H9 (cell line): ENCODE results near the gene PLEKHO1. TPM values are rescaled to one million over a fixed set of nuclear protein-coding genes. Genes with fewer than 3 reads are reported as not detected.

Source experiments
- DNase-seq: peaks from one replicate; pipeline ENCODE4 v3.0.0-alpha.2; 2017
- H2AFZ ChIP-seq: one replicate; pipeline ENCODE4 v1.6.1; 2013; ENCODE audit warnings: mild to moderate bottlenecking, low read length, control low read depth, moderate library complexity
- H2AK5ac ChIP-seq: 2 replicates; pipeline ENCODE4 v1.6.1; 2013; ENCODE audit warnings: low read length, control low read depth, mixed read lengths; ENCODE audit not compliant: insufficient read length
- H2BK120ac ChIP-seq: one replicate; pipeline ENCODE4 v1.6.1; 2013; ENCODE audit warnings: low read depth, mild to moderate bottlenecking, low read length, control low read depth, inconsistent platforms; ENCODE audit not compliant: poor library complexity, severe bottlenecking
- H2BK12ac ChIP-seq: 2 replicates; pipeline ENCODE4 v1.6.1; 2013; ENCODE audit warnings: low read length, control low read depth, mixed read lengths, low read depth; ENCODE audit not compliant: insufficient read length
- H2BK15ac ChIP-seq: 2 replicates; pipeline ENCODE4 v1.6.1; 2013; ENCODE audit warnings: low read depth, low read length, control low read depth
- H2BK20ac ChIP-seq: one replicate; pipeline ENCODE4 v1.6.1; 2013; ENCODE audit warnings: low read depth, mild to moderate bottlenecking, low read length, control low read depth, inconsistent platforms; ENCODE audit not compliant: poor library complexity, severe bottlenecking
- H2BK5ac ChIP-seq: 2 replicates; pipeline ENCODE4 v1.6.1; 2013; ENCODE audit warnings: low read length, control low read depth, mixed read lengths; ENCODE audit not compliant: insufficient read length
- H3K14ac ChIP-seq: 2 replicates; pipeline ENCODE4 v1.6.1; 2013; ENCODE audit warnings: low read length, control low read depth; ENCODE audit not compliant: insufficient read depth
- H3K18ac ChIP-seq: 2 replicates; pipeline ENCODE4 v1.6.1; 2013; ENCODE audit warnings: low read depth, mild to moderate bottlenecking, mixed read lengths, low read length, control low read depth; ENCODE audit not compliant: insufficient read length
- H3K23ac ChIP-seq: 2 replicates; pipeline ENCODE4 v1.6.1; 2013; ENCODE audit warnings: low read length, control low read depth, mixed read lengths, low read depth; ENCODE audit not compliant: insufficient read length
- H3K23me2 ChIP-seq: 2 replicates; pipeline ENCODE4 v1.6.1; 2013; ENCODE audit warnings: low read depth, mild to moderate bottlenecking, mixed read lengths, low read length, control low read depth; ENCODE audit not compliant: insufficient read length, poor library complexity, severe bottlenecking
- H3K27ac ChIP-seq: 2 replicates; pipeline ENCODE4 v1.5.1; 2013; ENCODE audit warnings: low read length, control low read depth, mixed read lengths, low read depth; ENCODE audit not compliant: insufficient read length
- H3K27me3 ChIP-seq: 2 replicates; pipeline ENCODE4 v1.6.1; 2013; ENCODE audit warnings: low read length, control low read depth, inconsistent platforms; ENCODE audit not compliant: insufficient read depth
- H3K4ac ChIP-seq: 2 replicates; pipeline ENCODE4 v1.6.1; 2013; ENCODE audit warnings: low read depth, mild to moderate bottlenecking, control low read depth, inconsistent platforms, low read length, moderate library complexity
- H3K4me1 ChIP-seq: 2 replicates; pipeline ENCODE4 v1.6.1; 2013; ENCODE audit warnings: low read length, control low read depth, inconsistent platforms; ENCODE audit not compliant: insufficient read depth
- H3K4me2 ChIP-seq: 2 replicates; pipeline ENCODE4 v1.6.1; 2013; ENCODE audit warnings: low read length, control low read depth, mixed read lengths; ENCODE audit not compliant: insufficient read length, insufficient read depth
- H3K56ac ChIP-seq: 2 replicates; pipeline ENCODE4 v1.6.1; 2013; ENCODE audit warnings: low read depth, mild to moderate bottlenecking, mixed read lengths, low read length, control low read depth; ENCODE audit not compliant: insufficient read length
- H3K79me1 ChIP-seq: 2 replicates; pipeline ENCODE4 v1.6.1; 2013; ENCODE audit warnings: low read depth, mild to moderate bottlenecking, moderate library complexity, low read length, control low read depth, inconsistent platforms; ENCODE audit not compliant: insufficient read depth, poor library complexity, severe bottlenecking
- H3K79me2 ChIP-seq: 2 replicates; pipeline ENCODE4 v1.6.1; 2013; ENCODE audit warnings: low read length, control low read depth, inconsistent platforms; ENCODE audit not compliant: insufficient read depth
- H3K9ac ChIP-seq: 2 replicates; pipeline ENCODE4 v1.6.1; 2013; ENCODE audit warnings: low read length, control low read depth, mixed read lengths; ENCODE audit not compliant: insufficient read length; ENCODE audit errors: extremely low read depth
- H3K9me3 ChIP-seq: one replicate; pipeline ENCODE4 v1.6.1; 2013; ENCODE audit warnings: low read depth, low read length, inconsistent platforms; ENCODE audit not compliant: control insufficient read depth
- H3T11ph ChIP-seq: one replicate; pipeline ENCODE4 v1.6.1; 2013; ENCODE audit warnings: mild to moderate bottlenecking, low read length, control low read depth, inconsistent platforms
- H4K20me1 ChIP-seq: one replicate; pipeline ENCODE4 v1.6.1; 2013; ENCODE audit not compliant: control insufficient read depth, insufficient read length, insufficient read depth
- H4K5ac ChIP-seq: 2 replicates; pipeline ENCODE4 v1.6.1; 2013; ENCODE audit warnings: low read depth, mild to moderate bottlenecking, mixed read lengths, low read length, control low read depth; ENCODE audit not compliant: insufficient read length
- H4K8ac ChIP-seq: replicated peaks from 2 replicates; pipeline ENCODE4 v1.6.1; 2013; ENCODE audit warnings: low read length, control low read depth, mixed read lengths, low read depth; ENCODE audit not compliant: insufficient read length
- H4K91ac ChIP-seq: 2 replicates; pipeline ENCODE4 v1.6.1; 2013; ENCODE audit warnings: low read depth, mild to moderate bottlenecking, moderate library complexity, mixed read lengths, low read length, control low read depth; ENCODE audit not compliant: insufficient read length
- H3K27ac Mint-ChIP-seq, 3 experiments: 2 replicates in 2 of 3; 3 replicates in 1 of 3; pipeline ENCODE4 v1.8.0; 2020 to 2021; ENCODE audit warnings: mixed read lengths in 3 of 3, mild to moderate bottlenecking in 1 of 3, moderate library complexity in 1 of 3
- H3K27me3 Mint-ChIP-seq: 2 replicates; pipeline ENCODE4 v1.8.0; 2021; ENCODE audit warnings: low read depth, mild to moderate bottlenecking, moderate library complexity, mixed read lengths
- H3K36me3 Mint-ChIP-seq, 3 experiments: 2 replicates in 2 of 3; 3 replicates in 1 of 3; pipeline ENCODE4 v1.8.0; 2020 to 2021; ENCODE audit warnings: low read depth in 3 of 3, mixed read lengths in 3 of 3; ENCODE audit not compliant: insufficient read depth in 1 of 3
- H3K4me1 Mint-ChIP-seq, 2 experiments: 2 replicates each; pipeline ENCODE4 v1.8.0; 2020; ENCODE audit warnings: mixed read lengths in 2 of 2
- H3K4me3 Mint-ChIP-seq, 2 experiments: 2 replicates in 1 of 2; 3 replicates in 1 of 2; pipeline ENCODE4 v1.8.0; 2020 to 2021; ENCODE audit warnings: mild to moderate bottlenecking in 2 of 2, mixed read lengths in 2 of 2, moderate library complexity in 1 of 2
- H3K9me3 Mint-ChIP-seq, 2 experiments: 2 replicates in 1 of 2; 3 replicates in 1 of 2; pipeline ENCODE4 v1.8.0; 2020; ENCODE audit warnings: mild to moderate bottlenecking in 2 of 2, mixed read lengths in 2 of 2, moderate library complexity in 1 of 2
- CTCF ChIP-seq: fragments of 200-600 bp; sonication (generic); conservative IDR thresholded peaks from 3 replicates; pipeline ENCODE4 v1.8.0; 2021; ENCODE audit warnings: antibody characterized with exemption, mild to moderate bottlenecking
- WGBS: extraction: QIAGEN DNeasy Blood & Tissue Kit; methylation state at CpG from one replicate; pipeline ENCODE4 v1.1.7; 2013; ENCODE audit warnings: missing lambda C conversion rate, low lambda C conversion rate, mixed read lengths; ENCODE audit not compliant: insufficient read length; ENCODE audit errors: extremely low coverage; 5-methylcytosine and 5-hydroxymethylcytosine counted together
- total RNA-seq: library from RNA; stranded (reverse); gene quantifications from 2 replicates; pipeline ENCODE4 v1.2.1, GENCODE V29; 2021

PLEKHO1 gene
- total RNA-seq, 1 experiment from 2014 or later = 48.1 TPM

- Histone ChIP-seq H3K23ac (no peak overlapping the region), H4K5ac (no peak overlapping the region), H3K4me2 (no peak overlapping the region), H3K23me2 (peaks cover 7% of the 10 kb centered on the region), H4K91ac (no peak overlapping the region), H2BK12ac (no peak overlapping the region), H3K79me1 (no peaks in the 10 kb centered on the region), H3K27ac (no peak overlapping the region), H2BK15ac (no peak overlapping the region), H4K20me1 (no peaks in the 10 kb centered on the region), H2BK5ac (no peak overlapping the region), H4K8ac (no peak overlapping the region), H2AK5ac (no peak overlapping the region), H2BK120ac (no peak overlapping the region), H3K9me3 (no peaks in the 10 kb centered on the region), H3K79me2 (no peaks in the 10 kb centered on the region), H3K27me3 (no peaks in the 10 kb centered on the region), H2AFZ (no peak overlapping the region), H3K9ac (no peak overlapping the region), H3K18ac (no peak overlapping the region), H3K4ac (no peak overlapping the region), H3K4me1 (peaks cover 16% of the 10 kb centered on the region), H3K56ac (no peak overlapping the region), H2BK20ac (no peak overlapping the region), H3K14ac (no peak overlapping the region), H3T11ph (no peak overlapping the region)
- H3K4me1 Mint-ChIP-seq = peaks cover 44 to 45% of the 10 kb centered on the region in 2 experiments
- no CpG with 5 or more reads among the region's 7 CpGs for WGBS
- H3K9me3 Mint-ChIP-seq = no peaks in the 10 kb centered on the region; a peak in 1 of 5 replicates
- peaks cover 30 to 49% (median 40%) of the 10 kb centered on the region in 3 experiments for H3K36me3 Mint-ChIP-seq
- H3K27me3 Mint-ChIP-seq = no peaks in the 10 kb centered on the region; the same call in 1 of the 2 replicates
- peak overlapping the region; percentile 41 to 76 (median 74); a peak in 5 of 7 replicates for H3K27ac Mint-ChIP-seq
- TF ChIP-seq CTCF = no peak
- no peak for DNase-seq
- H3K4me3 Mint-ChIP-seq = no peak overlapping the region
Observed at GRCh38 chr1:150160964-150161621, 11.4 kb downstream of the PLEKHO1 start.
